ENCODE results near the gene SHROOM3.
"Not testable (repeated sequence)": the region's sequence is repeated elsewhere in the genome, so short reads cannot be mapped to it uniquely, and the experiment has no call there.

Gene SHROOM3

DNA sequence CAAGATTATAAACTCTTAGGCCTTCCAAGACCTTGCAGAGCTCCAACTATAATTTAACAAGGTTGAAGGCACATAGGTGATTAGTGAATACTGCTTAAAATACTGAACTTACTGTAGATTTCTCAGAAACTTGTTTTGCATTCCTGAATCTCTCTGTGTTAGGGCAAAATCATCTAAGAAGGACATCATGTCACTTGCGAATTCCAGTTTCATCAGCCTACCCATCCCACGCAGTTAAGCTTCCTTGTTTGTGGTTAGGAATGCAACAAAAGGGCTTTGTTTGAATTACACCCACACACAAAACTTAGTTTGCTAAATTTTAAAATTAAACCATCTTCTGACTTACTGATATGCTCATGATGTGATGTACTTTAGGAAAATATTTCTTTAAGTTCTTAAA lies 288.9 kb downstream of the SHROOM3 start:
- DNase-seq (ENCODE audit: low spot score), result no peak

DNA sequence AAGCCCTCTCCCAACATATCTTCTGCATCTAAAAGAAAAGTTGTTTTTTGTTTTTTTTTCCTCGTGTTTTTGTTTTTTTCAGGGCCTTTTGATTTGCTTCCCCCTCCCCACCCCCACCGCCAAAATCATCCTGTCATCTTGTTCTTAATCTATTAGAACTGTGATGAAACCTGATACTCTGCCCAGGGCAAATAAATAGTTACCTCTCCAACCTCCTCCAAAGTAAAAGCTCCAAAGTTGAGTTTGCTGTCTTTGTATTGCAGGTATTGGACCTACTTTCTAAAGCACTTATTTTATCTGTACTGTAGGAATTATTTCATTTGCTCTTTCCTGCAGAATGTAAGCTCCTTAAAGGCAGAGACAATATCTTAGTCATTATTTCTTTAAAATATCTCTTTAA lies 290.0 kb downstream of the SHROOM3 start:
- DNase-seq (ENCODE audit: low spot score), result no peak

DNA sequence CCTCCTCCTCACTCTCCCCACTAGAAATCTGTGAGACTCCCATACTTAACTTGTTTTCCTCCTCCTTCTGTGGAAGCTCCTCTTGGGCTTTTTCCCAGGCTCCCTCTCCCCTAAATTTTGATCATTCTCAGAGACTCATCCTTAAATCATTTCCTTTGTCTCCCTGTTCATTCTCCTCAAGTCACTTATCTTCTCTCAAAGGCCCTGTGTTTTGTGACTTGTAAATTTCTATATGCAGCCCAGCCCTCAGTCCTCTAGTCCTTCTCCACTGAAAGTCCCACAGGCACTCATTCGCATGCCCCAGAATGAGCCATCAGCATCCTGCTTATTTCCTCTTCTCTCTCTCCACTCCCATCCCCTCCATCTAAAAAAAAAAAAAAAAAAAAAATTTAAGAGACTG lies 291.1 kb downstream of the SHROOM3 start:
- no peak for DNase-seq (ENCODE audit: low spot score)

DNA sequence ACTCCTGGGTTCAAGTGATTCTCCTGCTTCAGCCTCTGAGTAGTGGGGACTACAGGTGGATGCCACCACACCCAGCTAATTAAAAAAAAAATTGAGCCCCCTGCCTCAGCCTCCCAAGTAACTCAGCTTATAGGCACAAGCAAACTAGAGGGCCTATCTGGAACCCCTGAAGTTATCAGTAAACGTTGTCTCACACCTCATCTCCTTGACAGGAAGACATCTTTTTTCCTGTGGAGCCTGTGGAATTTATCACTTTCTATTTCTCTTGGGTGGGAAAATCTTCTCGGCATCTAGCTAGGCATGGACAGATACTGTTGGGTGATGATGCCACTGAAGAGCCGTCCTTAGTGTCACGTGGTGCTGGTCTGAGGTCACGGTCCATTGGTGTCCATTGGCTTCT lies 291.6 kb downstream of the SHROOM3 start:
- DNase-seq (ENCODE audit: low spot score), result no peak

DNA sequence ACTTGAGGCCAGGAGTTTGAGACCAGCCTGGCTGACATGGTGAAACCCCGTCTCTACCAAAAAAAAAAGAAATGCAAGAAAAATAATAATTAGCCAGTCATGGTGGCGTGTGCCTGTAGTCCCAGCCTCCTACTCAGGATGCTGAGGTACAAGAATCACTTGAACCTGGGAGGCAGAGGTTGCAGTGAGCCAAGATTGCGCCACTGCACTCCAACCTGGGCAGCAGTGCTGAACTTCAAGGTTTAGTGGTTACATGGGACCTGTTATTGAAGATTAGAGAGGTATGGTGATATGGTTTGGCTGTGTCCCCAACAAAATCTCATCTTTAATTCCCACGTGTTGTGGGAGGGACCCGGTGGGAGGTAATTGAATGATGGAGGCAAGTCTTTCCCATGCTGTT lies 292.9 kb downstream of the SHROOM3 start:
- not testable (repeated sequence) for DNase-seq (ENCODE audit: low spot score)

DNA sequence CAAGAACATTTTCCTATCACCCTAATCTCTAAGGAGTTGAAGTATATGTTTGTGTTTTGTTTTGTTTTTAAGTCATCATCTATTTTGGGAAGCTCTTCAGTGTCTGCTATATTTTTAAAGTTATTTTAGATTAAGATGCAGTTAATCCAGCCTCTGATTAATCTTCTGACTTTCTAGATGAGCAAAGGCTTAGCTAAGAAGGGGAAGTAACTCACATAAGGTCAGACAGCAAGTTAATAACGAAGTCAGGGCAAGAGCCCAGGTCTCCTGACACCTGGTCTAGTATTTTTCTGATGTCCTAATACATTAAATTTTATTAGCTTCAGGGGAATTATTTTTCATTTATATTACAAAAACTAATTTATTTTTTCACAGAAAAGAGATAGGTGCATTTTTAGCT lies 294.4 kb downstream of the SHROOM3 start:
- DNase-seq (ENCODE audit: low spot score), result no peak

DNA sequence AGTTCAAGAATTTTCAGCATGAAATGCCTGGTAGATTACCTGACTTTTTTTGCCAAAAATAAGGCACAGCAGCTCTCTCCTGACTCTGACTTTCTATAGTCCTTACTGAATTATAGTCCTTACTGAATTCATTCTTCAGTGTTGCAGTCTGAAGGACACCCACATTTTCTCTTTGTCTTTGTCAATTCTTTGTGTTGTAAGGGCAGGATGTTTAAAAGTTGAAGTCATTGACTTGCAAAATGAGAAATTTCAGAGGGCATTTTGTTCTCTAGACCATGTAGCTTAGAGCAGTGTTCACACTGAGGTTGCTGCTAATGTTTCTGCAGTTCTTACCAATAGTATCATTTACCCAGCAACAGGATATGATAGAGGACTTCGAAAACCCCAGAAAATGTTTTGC lies 295.0 kb downstream of the SHROOM3 start:
- DNase-seq (ENCODE audit: low spot score), result no peak

DNA sequence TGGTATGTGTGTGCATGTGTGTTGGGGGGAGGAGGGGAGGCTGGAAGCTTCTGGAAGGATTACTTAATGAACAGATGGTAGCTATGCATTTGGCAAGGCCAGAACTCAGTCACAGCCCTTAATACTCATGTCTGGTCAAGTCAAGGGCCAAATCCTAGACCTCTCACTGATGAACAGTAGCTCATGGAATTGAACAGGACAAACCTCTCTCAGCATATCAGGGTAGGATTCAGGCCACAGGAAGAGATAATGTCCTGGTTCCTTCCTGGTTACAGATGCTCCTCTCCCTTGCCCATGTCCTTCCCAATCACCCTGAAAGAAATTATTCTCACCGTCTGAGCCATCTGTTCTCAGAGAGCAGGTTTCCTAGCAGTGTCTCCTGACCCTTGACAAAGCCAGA lies 297.2 kb downstream of the SHROOM3 start:
- DNase-seq (ENCODE audit: low spot score), result no peak

DNA sequence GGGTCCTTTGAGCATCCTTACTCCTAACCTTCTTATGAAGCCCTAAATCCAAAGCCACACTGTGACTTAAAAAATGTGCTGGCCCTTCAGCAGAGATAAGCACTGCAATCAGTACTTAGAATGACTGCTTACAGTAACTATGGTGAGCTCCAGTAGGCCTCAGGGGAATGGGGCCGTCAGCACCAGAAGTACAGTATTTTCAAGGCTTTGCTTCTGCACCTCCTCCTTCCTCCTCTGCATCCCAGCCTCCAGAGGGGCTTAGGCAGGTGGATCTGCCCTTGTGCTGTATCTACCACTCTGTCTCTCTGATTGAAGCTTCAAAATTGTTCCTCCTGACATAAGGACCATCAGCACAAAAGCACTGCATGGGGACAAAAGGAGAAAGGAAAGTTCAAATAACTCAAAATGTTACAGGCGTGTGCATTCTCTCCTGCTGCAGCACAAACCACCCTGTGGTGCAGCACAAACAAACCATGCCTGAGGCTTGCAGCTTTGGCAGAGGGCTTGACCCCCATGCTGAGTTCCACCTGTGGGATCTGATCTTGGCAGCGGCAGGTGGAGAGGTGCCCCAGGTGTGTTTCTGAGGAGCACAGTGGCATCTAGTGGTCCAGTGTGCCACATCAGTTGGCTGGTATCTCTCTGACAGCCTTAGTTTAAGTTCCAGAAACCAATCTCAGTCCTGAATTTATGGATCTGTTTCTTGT lies 298.2 kb downstream of the SHROOM3 start:
- no peak for DNase-seq (ENCODE audit: low spot score)

DNA sequence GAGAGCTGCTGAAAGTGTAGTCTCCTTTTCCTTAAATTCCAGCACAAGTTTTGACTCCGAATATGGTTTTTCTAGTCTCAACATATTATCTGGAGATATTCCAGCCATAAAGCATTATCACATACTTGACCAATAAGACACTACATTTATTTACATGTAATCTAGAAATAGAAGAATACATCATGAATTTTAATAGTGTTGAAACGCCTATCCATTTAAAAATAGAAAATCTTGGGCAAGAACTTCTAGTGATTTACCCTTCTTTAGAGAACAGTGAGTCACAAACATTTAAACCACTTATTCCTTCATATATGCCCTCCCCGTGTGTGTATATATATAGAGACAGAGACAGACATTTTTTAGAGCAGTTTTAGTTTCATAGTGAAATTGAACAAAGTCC lies 301.4 kb downstream of the SHROOM3 start:
- no peak for DNase-seq (ENCODE audit: low spot score)

DNA sequence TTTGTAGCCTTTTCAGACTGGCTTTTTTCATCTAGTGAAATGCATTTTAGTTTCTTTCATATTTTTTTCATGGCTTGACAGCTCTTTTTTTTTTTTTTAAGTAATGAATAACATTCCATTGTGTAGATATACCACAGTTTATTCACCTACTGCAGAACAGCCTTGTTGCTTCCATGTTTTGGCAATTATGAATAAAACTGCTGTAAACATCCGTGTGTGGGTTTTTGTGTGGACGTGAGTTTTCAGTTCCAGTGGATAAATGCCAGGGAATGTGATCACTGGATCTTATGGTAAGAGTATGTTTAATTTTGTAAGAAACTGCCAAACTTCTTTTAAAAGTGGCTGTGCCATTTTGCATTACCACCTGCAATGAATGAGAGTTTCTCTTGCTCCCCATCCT lies 302.2 kb downstream of the SHROOM3 start:
- DNase-seq (ENCODE audit: low spot score), result no peak

DNA sequence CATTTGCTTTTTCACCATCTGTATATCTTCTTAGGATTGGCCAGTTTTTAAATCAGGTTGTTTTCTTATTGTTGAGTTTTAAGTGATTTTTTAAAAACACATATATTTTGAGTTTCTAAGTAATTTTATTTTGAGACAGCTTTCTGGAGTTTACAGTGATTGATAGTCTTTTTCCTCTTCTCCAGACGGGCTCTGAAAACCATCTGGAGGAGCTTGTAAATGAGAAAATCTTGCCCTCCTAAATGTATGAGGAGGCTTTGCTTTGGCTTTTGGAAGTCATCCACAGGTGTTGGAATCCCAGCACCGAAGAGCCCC lies 302.7 kb downstream of the SHROOM3 start:
- no peak for DNase-seq (ENCODE audit: low spot score)

DNA sequence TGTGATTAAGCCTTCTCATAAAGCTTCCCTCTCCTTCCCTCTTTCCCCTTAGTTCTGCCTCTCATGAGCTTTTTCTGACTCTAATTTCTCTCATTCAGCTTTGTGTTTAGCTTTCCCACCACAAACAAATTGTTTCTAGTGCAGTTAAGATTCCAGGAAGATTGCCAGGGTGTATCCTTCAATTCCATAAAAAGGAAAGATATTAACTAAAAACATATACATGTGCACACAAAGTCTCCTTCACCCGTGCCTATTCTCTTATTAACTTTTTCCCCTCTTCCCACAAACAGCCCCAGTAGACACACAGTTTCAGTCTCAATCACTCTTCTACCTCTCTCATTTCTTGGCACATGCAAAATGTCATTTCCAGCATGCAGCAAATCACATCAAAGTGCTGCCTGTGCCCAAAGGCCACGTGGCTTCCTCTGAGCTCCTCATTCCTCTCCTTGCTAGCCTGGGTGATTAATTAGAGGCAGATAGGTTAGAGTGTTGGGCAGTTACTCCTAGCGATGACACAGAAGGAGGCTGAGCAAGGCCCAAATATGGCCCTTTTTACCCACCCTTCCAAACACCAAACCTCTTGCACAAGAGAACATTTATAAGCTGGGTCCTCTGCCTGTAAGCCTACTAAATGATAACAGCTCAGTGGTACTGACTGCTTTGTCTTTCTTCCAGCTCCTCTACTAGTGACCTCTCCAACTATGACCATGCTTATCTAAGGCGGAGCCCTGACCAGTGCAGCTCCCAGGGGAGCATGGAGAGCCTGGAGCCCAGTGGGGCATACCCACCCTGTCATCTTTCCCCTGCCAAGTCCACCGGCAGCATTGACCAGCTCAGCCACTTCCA lies 303.3 kb downstream of the SHROOM3 start:
- DNase-seq (ENCODE audit: low spot score), result no peak

DNA sequence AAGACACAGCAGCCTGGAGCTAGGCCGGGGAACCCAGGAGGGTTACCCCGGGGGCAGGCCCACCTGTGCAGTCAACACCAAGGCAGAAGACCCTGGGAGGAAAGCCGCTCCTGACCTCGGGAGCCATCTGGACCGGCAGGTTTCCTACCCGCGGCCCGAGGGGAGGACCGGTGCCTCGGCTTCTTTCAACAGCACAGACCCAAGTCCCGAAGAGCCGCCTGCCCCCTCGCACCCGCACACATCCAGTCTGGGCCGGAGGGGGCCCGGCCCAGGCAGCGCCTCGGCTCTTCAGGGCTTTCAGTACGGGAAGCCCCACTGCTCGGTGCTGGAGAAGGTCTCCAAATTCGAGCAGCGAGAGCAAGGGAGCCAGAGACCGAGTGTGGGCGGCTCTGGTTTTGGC lies 305.2 kb downstream of the SHROOM3 start:
- no peak for DNase-seq (ENCODE audit: low spot score)

DNA sequence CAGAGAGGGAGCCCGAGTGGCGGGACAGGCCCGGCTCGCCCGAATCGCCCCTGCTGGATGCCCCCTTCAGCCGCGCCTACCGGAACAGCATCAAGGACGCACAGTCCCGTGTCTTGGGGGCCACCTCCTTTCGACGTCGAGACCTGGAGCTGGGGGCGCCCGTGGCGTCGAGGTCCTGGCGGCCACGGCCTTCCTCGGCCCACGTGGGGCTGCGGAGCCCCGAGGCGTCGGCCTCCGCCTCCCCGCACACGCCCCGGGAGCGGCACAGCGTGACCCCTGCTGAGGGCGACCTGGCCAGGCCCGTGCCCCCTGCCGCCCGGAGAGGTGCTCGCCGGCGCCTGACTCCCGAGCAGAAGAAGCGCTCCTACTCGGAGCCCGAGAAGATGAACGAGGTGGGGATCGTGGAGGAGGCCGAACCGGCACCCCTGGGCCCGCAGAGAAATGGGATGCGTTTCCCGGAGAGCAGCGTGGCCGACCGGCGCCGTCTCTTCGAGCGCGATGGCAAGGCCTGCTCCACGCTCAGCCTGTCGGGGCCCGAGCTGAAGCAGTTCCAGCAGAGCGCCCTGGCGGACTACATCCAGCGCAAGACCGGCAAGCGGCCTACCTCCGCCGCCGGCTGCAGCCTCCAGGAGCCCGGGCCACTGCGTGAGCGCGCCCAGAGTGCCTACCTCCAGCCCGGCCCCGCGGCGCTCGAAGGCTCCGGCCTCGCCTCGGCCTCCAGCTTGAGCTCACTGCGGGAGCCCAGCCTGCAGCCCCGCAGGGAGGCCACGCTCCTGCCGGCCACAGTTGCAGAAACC lies 306.0 kb downstream of the SHROOM3 start:
- no peak for DNase-seq (ENCODE audit: low spot score)

DNA sequence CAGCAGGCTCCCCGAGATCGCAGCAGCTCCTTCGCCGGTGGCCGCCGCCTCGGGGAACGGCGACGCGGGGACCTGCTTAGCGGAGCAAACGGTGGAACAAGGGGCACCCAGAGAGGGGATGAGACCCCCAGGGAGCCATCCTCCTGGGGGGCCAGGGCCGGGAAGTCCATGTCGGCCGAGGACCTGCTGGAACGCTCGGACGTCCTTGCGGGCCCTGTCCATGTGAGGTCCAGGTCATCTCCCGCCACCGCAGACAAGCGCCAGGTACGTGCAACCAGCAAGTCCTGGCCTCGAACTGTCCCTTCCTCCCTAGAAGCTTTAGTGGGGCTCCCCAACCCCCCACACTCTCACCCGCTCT lies 306.6 kb downstream of the SHROOM3 start:
- no peak for DNase-seq (ENCODE audit: low spot score)

DNA sequence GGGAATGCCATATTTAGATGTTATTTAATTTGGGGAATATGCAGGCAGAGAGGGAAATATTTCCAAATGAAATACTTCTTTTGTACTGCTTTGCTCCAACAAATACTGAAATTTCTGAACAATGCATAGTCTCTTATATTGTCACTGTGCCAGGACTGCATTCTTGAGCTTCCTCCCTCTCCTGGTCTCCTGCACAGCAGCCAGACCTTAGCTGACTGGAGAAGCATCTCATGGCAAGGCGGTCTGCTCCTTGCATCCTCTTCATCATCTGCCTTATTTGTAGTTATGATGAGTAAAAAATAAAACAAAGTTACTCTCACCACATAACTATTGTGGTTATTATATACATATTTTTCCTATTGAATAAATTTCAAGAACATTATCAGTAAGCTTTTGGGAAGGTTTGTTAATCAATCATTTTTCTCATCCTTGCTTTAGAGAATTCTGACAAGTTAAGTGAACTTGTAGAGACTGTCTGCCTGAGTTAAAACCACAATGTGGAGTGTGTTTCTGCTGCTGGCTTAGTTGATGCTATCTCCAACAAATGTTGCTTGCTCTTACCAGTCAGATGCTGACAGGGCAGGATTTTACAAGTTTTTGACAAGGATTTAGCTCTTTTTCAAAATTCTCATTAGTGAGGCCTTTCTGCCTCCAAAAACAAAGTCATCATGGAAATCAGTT lies 309.4 kb downstream of the SHROOM3 start:
- DNase-seq (ENCODE audit: low spot score), result no peak

DNA sequence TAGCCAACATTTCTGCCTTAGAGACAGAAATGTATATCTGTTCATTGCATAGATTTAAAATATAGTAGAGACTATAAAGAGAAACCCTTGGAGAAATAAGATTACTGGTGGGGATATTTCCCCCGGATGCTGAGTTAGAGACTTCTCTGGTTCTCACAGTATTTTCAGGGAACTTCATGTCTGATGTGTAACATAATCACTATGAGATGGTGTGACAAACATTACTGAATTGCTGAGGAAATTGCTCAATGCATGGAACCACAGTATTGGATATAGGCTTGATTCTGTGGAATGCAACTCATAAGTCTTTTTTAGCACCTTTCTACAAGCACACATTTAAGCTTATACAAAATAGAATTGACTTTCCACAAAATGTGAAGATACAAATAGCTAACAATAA lies 310.2 kb downstream of the SHROOM3 start:
- DNase-seq (ENCODE audit: low spot score), result no peak

DNA sequence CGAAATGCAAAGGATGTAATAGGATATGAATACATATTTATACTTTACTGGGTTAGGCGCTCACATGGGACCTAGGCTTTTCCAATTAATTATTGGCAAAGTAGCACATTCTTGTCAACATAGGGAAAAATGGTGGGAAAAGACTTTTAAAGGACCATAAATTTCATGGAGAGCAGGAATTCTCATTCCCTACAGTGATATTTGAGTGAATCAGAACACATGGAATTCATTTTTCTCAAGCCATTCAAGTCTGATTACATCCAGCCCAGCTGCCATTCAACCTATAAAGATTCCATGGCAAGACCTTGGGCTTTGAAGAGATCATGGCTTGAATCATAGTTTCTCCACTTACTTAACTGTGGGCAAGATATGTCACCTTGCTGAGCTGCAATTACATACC lies 312.5 kb downstream of the SHROOM3 start:
- DNase-seq (ENCODE audit: low spot score), result no peak

DNA sequence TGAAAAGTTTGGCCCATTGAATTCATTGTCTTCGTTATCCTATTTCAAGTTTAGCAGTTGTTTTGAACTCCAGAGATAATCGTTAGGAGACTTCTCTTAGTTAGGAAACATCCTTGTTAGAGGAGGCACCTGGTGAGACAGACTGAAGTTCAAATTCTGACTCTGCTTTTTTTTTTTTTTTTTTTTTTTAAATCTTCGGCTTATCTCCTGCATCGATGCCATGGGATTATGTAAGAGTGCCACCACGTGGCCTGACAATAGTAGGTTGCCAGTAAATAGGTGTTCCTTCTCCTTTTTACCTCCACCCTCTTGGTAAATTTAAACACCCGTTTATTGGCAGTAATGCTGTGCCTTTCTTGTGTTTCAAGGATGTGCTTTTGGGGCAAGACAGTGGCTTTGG lies 313.6 kb downstream of the SHROOM3 start:
- DNase-seq (ENCODE audit: low spot score), result peak; percentile 68

DNA sequence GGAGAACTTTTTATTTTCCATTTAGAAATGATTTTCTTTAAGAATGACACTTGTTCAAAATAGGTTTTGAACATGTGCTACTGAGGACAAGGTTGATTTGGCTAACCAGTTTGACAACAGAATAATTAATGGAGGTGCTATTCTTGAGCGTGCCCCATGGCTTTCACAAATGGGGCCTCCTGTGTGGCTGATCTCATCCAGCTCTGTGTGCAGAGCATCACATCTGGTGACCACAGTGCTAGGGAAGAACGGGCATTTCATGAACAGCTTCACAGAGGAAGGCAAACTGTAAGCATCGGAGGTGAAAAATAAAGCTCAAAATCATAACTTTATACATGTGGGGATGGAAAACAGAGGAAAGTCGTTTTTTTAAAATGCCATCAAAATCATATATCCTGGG lies 314.3 kb downstream of the SHROOM3 start:
- no peak for DNase-seq (ENCODE audit: low spot score)

DNA sequence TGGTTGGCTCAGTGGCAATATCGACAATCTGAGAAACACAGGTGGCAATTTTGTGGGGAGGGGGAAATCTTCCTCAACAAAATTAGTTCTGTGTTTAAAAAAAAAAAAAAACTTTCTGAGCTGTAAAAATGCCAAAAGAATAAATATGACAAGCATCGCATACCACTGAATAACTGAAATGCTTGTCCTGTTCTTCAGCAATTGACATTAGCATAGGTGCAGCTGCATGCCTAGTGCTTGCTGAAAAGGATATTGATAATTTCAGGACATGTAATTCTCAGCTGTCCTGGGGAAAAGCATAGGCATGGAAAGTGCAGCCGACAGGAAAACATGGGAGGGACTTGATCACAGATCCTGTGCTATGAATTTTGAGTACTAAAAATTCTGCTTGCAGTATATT lies 315.7 kb downstream of the SHROOM3 start:
- no peak for DNase-seq (ENCODE audit: low spot score)

All from D341Med (cell line).